ENCODE results near the gene RELB.
A peak's percentile ranks its signal among the peaks of the same experiment; 100 is the strongest.

The RELB gene

GRCh38 chr19:45023048-45023447 is 21.8 kb downstream of the RELB start:
- no peak for DNase-seq

- DNase-seq: no peak
Measured at GRCh38 chr19:45025264-45025663, 24.0 kb downstream of the RELB start.

- no peak for DNase-seq
Measured at GRCh38 chr19:45027371-45027770, 26.1 kb downstream of the RELB start.

GRCh38 chr19:45030825-45031224 is 29.6 kb downstream of the RELB start:
- DNase-seq: no peak

GRCh38 chr19:45032421-45032820 is 31.2 kb downstream of the RELB start:
- no peak for DNase-seq

GRCh38 chr19:45035755-45036154 is 34.5 kb downstream of the RELB start:
- DNase-seq: no peak

- DNase-seq: no peak
Measured at GRCh38 chr19:45037393-45038169, 36.3 kb downstream of the RELB start.

GRCh38 chr19:45038931-45039893 is 37.9 kb downstream of the RELB start, which contains the start of gene CLASRP:
Gene CLASRP (plus strand): TSS chr19:45039045. CDS start chr19:45040213, 1,168 bp downstream.
- peak; percentile 93 for DNase-seq

GRCh38 chr19:45040059-45040771 is 39.0 kb downstream of the RELB start:
- no peak for DNase-seq

GRCh38 chr19:45041125-45041524 is 39.9 kb downstream of the RELB start:
- DNase-seq: no peak

GRCh38 chr19:45045671-45046353 is 44.5 kb downstream of the RELB start:
- DNase-seq: no peak

GRCh38 chr19:45046355-45046754 is 45.1 kb downstream of the RELB start:
- no peak for DNase-seq

- no peak for DNase-seq
Measured at GRCh38 chr19:45047188-45047797, 46.0 kb downstream of the RELB start.

- no peak for DNase-seq
Measured at GRCh38 chr19:45049073-45049736, 47.9 kb downstream of the RELB start.

GRCh38 chr19:45050036-45050435 is 48.8 kb downstream of the RELB start:
- DNase-seq: no peak

- DNase-seq: no peak
Measured at GRCh38 chr19:45051929-45052579, 50.8 kb downstream of the RELB start.

GRCh38 chr19:45056831-45057230 is 55.6 kb downstream of the RELB start:
- DNase-seq: no peak

GRCh38 chr19:45057444-45057843 is 56.2 kb downstream of the RELB start:
- DNase-seq: no peak

GRCh38 chr19:45058622-45059159 is 57.4 kb downstream of the RELB start:
- DNase-seq: no peak

GRCh38 chr19:45059258-45059965 is 58.1 kb downstream of the RELB start:
- DNase-seq: peak; percentile 93

Measured in stimulated activated CD8-positive, alpha-beta memory T cell treated with anti-CD3 and anti-CD28 coated beads, Interleukin-4, amount 100 ng/mL, for 48 hours (primary cell).